Peyer's patch (tissue), 4 donors: ENCODE results near the gene STXBP5L.

Source experiments
- CTCF ChIP-seq, 6 experiments: fragments of 450-650 bp in 4 of 6; fragments of 200-600 bp in 2 of 6; sonication (generic) in 1 of 6; IDR thresholded peaks; one replicate each; pipeline ENCODE4 v1.5.1; 2017 to 2019; ENCODE audit warnings: antibody characterized with exemption in 6 of 6, mild to moderate bottlenecking in 3 of 6, moderate library complexity in 1 of 6
- POLR2A ChIP-seq, 2 donors: fragments of 450-650 bp; IDR thresholded peaks; one replicate each; pipeline ENCODE4 v1.5.1; 2017; ENCODE audit warnings: antibody characterized with exemption in 2 of 2, mild to moderate bottlenecking in 2 of 2, moderate library complexity in 2 of 2

GRCh38 chr3:121324320-121324719, 416.3 kb downstream of the STXBP5L start:
- no peak for TF ChIP-seq CTCF (IDR thresholded peaks at IDR 0.05)
- no peak for TF ChIP-seq POLR2A (IDR thresholded peaks at IDR 0.05)
